ENCODE results near the gene TGIF2.

Gene TGIF2

DNA sequence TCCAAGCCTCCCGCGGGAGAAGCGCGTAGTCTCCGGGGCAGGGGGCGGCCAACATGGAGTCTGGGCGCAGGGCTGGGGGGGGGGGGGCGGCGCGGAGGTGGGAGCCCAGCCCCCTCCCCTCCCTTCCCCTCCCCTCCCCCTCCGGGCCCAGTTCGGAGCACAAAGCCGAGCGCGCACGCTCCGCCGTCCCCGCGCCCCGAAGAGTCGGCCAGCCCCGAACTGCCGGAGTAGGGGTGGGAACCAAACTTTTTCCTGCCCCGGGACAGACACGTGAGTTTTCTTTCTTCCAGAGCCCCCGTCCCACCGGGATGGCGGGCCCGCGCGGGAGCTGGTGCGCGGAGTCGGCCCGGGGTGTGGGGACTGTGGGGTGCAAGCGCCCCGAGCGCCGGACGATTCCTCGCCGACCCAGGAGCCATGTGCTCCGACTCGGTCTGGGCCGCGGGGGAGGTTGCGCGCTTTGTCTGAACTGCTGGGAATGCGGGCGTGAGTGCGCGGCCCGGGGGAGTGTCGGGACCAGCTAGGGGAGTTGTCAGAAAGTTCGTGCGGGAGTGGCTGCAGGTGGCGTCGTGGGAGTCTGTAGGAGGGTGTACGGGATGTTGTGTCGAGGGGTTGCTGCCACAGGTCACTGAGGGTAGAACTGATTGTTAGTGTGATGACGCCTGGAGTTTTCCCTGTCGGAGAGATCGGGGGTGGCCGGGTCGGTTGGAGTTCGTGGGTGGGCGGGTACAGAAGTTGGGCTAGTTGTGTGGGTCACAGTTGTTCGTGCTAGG is 1.2 kb downstream of the TGIF2 start:
- no peak for DNase-seq (ENCODE audit: low read depth, low spot score)

GRCh38 chr20:36576081-36576445 is 2.7 kb downstream of the TGIF2 start:
- no peak for DNase-seq (ENCODE audit: low read depth, low spot score)
- no peak overlapping the region for H3K27ac ChIP-seq

More for the DNA sequence above, 1.2 kb downstream of the TGIF2 start:
- no peak overlapping the region for H3K27ac ChIP-seq

DNA sequence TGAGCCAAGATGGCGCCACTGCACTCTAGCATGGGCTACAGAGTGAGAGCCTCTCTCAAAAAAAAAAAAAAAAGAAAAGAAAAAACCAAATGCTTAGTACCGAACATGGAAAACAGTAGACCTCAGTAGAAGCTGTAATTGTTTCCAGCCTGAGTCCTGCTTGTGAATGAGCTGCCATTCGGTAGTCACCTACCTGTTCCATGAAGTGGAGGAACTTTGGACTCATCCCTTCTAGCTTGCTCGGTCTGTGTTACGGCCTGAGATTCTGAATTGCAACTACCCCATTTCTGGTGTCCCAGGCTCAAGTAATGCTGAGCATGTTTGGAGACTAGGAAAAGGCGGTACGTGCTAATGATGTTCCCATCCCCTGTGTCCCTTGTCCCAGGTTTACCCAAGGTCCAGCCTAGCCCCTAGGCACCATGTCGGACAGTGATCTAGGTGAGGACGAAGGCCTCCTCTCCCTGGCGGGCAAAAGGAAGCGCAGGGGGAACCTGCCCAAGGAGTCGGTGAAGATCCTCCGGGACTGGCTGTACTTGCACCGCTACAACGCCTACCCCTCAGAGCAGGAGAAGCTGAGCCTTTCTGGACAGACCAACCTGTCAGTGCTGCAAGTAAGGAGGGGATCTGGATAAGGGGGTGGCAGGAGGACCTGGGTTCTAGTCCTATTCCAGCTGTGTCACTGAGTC is 5.1 kb downstream of the TGIF2 start:
- no peak overlapping the region for H3K27ac ChIP-seq
- DNase-seq (ENCODE audit: low read depth, low spot score) = no peak

- no peak for DNase-seq (ENCODE audit: low read depth, low spot score)
- H3K27ac ChIP-seq = no peak overlapping the region
These were observed 6.7 kb downstream of the TGIF2 start for GRCh38 chr20:36579996-36580545.

DNA sequence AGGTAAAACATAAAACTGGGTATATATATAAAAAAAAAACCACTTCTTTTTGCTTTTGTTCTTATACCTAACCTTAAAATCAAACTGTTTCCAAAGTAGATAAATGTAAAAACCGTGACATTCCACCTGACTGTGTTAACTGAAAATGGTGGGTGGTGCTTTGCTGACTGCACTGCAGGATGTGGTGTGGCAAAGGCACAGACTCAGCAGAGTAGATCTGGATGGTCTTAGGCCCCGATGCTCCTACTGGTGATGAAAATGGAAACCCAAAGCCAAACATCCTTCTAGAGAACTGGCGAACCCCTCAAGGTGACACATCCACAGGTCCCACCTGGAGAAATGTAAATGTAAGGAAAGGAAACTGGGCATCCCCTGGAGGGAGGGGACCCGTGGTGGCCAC is 8.9 kb downstream of the TGIF2 start:
- DNase-seq (ENCODE audit: low read depth, low spot score) = no peak
- no peak overlapping the region for H3K27ac ChIP-seq

DNA sequence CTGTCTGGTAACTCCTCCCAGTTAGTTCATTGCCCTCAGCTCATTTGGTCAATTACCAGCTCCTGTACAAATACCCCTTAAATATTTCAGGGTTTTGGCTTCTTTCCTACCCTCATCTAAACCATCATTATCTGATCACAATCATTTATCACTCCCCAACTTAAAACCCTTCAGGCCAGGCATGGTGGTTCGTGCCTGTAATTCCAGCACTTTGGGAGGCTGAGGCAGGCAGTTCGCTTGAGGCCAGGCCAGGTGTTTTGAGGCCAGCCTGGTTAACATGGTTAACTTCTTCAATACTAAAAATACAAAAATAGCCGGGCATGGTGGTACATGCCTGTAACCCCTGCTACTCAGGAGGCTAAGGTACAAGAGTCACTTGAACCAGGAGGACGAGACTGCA is 9.4 kb downstream of the TGIF2 start:
- no peak for DNase-seq (ENCODE audit: low read depth, low spot score)

GRCh38 chr20:36584018-36584481 is 10.7 kb downstream of the TGIF2 start:
- H3K27ac ChIP-seq = no peak overlapping the region
- DNase-seq (ENCODE audit: low read depth, low spot score) = no peak

More for the DNA sequence above, 9.4 kb downstream of the TGIF2 start:
- no peak overlapping the region for H3K27ac ChIP-seq

DNA sequence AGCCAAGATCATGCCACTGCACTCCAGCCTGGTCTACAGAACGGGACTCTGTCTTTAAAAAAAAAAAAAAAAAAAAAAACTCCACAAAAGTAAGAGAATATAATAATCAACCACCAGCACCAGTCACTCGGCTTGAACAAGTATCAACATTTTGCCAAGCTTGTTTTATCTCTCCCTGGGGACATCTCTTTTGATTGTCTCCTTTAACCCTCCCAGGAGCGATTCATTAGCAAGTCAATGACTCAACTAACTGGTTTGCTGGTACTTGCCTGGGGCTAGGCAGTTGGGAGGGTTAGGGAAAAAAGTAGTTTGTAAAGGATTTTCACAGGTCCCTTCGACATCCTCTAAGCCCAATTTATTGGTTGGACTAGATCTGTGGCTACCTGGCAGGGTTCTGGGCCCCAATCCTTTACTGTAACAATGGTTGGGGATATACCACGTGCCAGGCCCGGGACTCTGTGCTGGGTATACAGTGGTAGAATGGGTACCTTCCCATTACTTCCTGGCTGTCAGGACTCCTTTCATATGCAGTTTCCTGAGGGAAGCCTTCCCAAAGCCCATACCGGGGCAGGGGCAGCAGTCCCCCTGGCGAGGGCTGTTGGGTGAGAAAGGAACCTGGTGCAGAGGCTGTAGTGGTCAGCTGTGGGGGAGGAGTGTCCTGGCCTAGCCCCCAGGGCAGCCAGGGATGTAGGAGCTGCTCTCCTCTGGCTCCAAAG is 12.2 kb downstream of the TGIF2 start:
- DNase-seq (ENCODE audit: low read depth, low spot score) = peak; percentile 78
- H3K27ac ChIP-seq = peak overlapping the region; percentile 7

- DNase-seq (ENCODE audit: low read depth, low spot score) = no peak
- no peak overlapping the region for H3K27ac ChIP-seq
These were observed 14.1 kb downstream of the TGIF2 start for GRCh38 chr20:36587388-36588070.

DNA sequence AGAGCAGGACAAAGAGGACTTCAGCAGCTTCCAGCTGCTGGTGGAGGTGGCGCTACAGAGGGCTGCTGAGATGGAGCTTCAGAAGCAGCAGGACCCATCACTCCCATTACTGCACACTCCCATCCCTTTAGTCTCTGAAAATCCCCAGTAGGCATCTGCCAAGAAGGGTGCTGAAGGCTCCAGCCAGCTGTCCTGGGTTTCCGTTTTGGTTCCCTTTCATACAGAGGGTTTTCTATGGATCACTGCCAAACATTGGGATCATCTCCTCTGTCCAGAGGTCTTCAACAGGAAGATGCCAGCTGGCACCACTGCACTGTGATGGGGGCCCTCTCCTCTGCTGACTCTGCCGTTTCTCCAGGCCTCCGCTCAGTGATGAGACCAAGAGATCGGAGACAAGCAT is 17.9 kb downstream of the TGIF2 start:
- no peak for DNase-seq (ENCODE audit: low read depth, low spot score)
- H3K27ac ChIP-seq = no peak overlapping the region

DNA sequence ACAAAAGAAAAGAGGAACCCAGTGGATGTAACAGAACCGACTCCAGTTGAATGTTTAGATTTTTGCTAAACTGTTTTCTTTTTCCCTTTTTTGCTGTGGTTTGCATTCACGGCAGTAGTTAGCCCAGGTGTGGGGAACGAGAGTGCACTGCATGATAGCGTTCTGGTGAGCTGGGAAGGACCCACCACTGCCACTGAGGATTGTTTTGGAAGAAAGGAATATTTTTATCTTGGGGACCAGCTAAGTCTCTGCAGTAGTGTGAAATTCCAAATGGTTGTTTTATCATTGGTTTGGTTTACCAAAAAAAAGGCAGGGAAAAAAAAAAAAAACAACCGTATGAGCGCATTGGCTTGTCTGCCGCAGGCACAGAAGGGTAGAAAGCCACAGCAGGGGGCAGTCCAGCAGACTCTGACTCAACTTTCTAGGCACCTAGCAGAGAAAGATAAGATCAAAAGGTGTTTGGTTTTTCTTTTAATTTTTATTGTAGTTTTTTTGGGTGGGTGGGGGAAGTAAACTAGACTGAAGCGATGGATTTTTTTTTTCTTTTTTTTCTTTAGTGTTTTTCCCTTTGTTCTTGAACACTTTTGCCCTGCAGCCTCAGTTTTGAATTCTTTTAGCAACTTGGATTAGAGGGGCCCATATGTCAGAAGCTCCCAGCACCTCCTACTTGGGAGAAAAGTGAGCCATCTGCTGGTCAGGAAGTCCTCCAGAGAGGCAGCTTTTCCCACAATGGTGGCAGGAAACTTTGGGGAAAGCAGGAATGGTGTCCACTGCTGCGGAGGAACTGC is 18.7 kb downstream of the TGIF2 start:
- no peak for DNase-seq (ENCODE audit: low read depth, low spot score)
- no peak overlapping the region for H3K27ac ChIP-seq

DNA sequence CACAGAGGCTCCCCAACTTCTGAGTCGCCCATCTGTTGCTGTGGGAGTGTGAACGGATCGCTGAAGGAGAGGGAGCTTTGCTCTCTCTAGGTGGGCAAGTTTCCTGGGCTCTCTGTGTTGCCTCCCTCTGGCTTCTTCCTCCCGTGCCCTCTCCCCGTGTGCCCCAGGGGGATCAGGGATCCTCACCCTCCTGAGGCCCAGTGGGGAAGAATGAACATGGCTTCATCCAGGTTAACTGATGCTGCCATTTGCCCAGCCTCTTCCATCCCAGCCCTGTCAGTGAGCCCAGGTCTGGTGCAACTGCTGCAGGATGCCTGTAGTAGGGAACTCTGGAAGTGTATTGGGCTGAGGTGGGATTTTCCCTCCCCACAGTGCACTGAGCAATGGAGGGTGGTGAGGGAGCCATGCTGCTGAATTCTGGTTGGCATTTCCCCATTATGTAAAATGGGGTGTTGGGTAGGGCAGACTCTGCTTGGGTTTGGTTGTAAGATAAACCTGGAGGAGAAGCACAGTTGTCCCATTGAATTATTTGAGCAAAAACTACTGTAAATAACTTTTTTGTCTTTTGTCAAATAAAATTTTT is 20.0 kb downstream of the TGIF2 start:
- no peak overlapping the region for H3K27ac ChIP-seq
- DNase-seq (ENCODE audit: low read depth, low spot score) = no peak

- DNase-seq (ENCODE audit: low read depth, low spot score) = no peak
- H3K27ac ChIP-seq = no peak overlapping the region
These were observed 26.5 kb downstream of the TGIF2 start for GRCh38 chr20:36599912-36600345.

DNA sequence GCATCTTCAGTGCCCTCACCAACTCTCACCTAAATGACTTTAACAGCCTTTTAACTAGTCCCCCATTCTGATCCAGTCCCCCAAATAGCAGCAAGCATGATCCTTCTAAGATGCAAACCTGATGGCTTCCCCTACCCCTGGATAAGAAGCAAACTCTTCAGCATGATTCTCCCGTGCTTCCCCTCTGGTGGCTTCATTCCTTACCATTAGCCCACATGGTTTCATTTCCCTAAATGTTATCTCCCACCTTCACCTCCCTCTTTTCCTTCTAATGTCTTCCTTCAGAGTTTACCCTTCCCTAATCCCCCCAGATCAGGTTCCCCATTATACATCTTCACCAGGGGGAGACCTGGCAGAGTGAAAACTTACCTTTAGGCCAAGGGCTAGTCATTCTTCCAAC is 28.1 kb downstream of the TGIF2 start:
- no peak overlapping the region for H3K27ac ChIP-seq
- no peak for DNase-seq (ENCODE audit: low read depth, low spot score)

DNA sequence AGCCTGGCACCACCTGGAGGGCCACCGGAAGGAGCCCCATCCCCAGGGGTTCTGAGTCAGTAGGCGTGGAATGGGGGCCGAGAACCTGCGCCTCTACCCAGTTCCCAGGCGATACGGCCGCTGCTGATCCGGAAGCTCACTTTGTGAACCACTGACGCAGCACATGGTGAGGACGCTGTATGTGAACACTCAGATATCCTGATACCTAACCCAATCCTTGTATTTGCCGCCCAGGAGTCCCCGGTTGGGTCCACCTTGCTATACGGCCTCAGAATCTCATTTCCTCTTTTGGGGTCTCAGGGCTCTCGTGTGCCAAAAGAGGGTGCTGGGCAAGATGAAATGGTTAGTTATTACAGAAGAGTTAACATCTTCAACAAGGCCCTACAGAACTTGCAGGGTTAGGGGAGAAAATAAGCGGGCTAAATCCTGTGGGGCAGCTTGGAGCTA is 31.6 kb downstream of the TGIF2 start:
- no peak for DNase-seq (ENCODE audit: low read depth, low spot score)
- peak overlapping the region; percentile 88 for H3K27ac ChIP-seq

- H3K27ac ChIP-seq = peak within 1 kb of the TSS; percentile 88
- peak; percentile 90 for DNase-seq (ENCODE audit: low read depth, low spot score)
These were observed 32.2 kb downstream of the TGIF2 start, which contains the start of gene RAB5IF for GRCh38 chr20:36605399-36606157. TSS of gene RAB5IF (plus strand) at chr20:36605779. CDS start at chr20:36605952, 173 bp downstream.

GRCh38 chr20:36606158-36607066 is 33.0 kb downstream of the TGIF2 start:
- H3K27ac ChIP-seq = peak overlapping the region; percentile 88
- no peak for DNase-seq (ENCODE audit: low read depth, low spot score)

Measured in epithelial cell of prostate (primary cell).